HG02571 (cell line): ENCODE data around the gene PTPA.
"Not testable (repeated sequence)": the region's sequence is repeated elsewhere in the genome, so short reads cannot be mapped to it uniquely, and the experiment has no call there.

Source experiments
- ATAC-seq: cut with Tn5 transposase; IDR thresholded peaks from one replicate; pipeline ENCODE4 v1.9.1; 2021; ENCODE audit warnings: mild to moderate bottlenecking, moderate library complexity; ENCODE audit not compliant: unreplicated experiment

PTPA gene

DNA sequence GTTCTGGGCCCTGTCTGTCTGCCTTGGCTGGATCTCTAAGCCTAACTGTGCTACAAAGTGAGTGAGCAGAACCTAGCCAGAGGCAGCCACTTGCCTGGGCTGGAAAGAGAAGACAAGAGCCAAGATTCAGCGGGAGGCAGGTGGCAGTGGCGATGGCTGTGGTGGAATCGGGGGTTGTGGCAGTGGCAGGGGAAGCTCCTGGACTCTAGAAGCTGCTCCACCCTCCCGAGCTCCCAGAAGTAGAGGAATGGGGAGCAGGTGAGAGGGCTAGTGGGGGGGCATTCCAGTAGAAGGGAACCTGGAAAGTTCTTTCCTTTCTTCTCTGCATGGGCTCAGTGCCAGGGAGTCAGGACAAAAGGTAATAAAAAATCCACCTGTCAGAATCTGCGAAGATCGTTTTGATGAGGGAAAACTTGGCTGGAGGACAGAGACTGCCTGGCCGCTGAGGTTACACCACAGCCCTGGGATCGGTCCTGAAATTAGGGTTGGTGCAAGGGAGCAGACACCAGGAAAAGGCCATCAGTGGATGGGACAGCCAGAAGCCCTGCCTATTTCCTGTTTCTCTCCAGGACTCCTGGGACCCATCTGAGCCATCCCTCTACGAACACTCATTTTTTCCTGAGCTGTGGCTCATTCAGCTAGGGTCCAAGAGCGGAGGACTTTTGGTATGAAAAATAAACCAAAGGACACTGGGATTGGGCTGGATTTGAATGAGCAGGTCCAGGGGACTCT is 2.2 kb upstream of the PTPA start:
- no peak for ATAC-seq

- ATAC-seq, result no peak
These were observed 1.7 kb upstream of the PTPA start for GRCh38 chr9:129109537-129109903.

- no peak for ATAC-seq
These were observed 1.1 kb upstream of the PTPA start for GRCh38 chr9:129109952-129110739.

GRCh38 chr9:129111528-129112151 is 425 bp downstream of the PTPA start:
- no peak for ATAC-seq

DNA sequence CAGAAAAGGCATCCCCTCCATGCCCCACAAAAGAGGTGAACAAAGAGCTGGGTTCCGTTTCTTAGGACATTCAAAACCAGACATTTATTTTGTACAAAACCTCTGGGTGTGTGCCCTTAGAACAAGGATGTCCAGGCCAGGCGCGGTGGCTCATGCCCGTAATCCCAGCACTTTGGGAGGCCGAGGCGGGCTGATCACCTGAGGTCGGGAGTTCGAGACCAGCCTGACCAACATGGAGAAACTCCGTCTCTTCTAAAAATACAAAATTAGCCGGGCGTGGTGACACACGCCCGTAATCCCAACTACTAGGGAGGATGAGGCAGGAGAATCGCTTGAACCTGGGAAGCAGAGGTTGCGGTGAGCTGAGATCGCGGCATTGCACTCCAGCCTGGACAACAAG is 1.3 kb downstream of the PTPA start:
- ATAC-seq, result not testable (repeated sequence)

- no peak for ATAC-seq
These were observed 2.6 kb downstream of the PTPA start for GRCh38 chr9:129113645-129114304.

- ATAC-seq, result no peak
These were observed 7.6 kb downstream of the PTPA start for GRCh38 chr9:129118799-129119198.

- no peak for ATAC-seq
These were observed 10.3 kb downstream of the PTPA start for GRCh38 chr9:129121483-129121882.

- no peak for ATAC-seq
These were observed 10.9 kb downstream of the PTPA start for GRCh38 chr9:129122133-129122532.

DNA sequence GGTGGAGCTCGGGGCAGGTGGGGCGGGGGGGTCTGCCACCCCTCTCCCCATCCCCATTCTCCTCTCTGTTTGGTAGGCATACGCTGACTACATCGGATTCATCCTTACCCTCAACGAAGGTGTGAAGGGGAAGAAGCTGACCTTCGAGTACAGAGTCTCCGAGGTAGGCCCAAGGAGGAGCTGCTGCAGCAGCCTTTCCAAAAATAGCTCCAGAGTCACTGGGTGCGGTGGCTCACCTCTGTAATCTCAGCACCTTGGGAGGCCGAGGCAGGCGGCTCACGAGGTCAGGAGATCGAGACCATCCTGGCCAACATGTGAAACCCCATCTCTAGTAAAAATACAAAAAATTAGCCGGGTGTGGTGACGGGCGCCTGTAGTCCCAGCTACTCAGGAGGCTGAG is 11.8 kb downstream of the PTPA start:
- not testable (repeated sequence) for ATAC-seq

GRCh38 chr9:129124506-129125069 is 13.4 kb downstream of the PTPA start:
- no peak for ATAC-seq

DNA sequence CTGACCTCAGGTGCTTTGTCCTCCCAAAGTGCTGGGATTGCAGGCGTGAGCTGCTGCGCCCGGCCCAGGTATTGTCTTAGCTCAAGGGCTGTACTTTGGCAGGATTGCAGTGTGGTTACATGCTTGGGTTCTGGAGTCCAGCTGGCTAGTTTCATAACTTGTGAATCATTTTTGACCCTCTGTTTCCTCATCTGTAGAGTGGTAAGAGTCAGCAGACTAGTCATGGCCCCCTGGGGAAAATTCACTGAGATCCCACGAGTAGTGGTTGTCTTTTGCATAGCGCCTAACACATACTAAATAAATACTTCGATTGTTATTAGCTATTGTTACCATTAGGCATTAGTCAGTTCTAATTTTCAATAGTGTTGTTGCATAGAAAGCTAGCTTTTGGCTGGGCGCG is 14.3 kb downstream of the PTPA start:
- ATAC-seq, result no peak

DNA sequence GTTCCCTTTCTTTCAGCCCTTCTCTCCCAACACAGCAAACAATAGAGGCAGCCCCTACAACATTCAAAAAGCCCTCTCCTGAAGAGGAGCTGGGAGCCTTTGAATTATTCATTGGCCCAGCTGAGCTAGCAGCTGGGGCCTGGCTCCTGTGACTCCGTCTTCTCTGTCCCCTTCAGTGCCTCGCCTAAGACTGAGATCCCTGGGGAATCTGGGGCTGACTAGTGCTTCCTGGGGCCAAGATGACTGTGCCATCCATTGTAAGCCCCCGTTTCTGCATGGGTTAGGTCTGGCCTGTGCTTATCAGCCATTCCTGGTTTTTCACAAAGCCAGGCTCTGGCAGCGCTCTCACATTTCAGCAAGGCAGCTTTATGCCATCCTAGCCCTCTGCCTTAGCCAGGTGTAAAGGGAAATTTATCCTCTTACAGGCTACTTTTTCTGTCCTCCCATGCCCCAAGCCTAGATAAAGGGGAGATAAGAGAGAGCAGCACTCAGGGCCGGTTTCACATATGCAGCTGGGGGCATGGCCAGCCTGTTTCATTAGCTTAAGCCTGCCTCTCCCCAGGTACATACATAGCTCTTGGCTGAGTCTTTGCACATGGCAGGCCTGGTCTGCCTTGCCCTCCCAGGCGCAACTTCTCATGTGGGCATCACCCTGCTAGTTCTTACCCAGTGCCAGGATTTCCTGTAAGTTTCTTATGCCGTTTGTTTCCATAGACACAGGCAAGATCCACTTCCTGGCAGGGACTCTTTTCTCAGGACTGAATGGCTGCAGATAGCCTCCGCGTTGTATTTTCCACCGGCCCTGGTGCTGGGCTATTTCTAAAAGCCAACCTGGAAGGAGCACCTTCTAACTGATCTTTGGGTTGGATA is 15.8 kb downstream of the PTPA start:
- ATAC-seq, result no peak

- no peak for ATAC-seq
These were observed 17.5 kb downstream of the PTPA start for GRCh38 chr9:129128689-129129088.

DNA sequence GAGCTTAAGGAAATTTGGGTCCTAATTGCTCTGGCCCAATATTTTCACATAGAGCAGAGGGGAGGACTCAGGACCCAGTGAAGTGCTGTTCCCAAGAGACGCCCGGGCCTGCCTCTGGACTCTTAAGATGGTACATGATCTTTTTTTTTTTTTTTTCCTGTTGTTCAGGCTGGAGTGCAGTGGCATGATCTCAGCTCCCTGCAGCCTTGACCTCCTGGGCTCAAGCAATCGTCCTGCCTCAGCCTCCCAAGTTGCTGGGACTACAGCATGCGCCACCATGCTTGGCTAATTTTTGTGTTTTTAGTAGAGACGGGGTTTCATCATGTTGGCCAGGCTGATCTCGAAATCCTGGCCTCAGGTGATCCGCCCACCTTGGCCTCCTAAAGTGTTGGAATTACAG is 19.1 kb downstream of the PTPA start:
- not testable (repeated sequence) for ATAC-seq

DNA sequence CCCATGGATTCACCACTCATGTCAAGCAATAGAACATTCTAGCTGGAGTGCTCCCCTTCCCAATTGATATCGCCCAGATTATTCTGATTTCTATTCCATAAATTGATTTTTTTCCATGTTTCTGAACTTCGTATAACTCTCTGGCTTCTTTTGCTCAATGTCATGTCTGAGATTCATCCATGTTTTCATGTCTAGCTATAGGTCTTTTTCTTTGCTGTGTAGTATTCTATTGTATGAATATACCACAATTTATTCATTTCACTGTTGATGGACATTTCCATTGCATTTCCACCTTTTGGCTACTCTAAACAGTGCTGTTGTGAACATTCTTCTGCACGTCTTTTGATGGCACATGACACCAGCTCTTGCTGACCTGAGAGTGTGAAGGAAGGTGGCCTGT is 19.6 kb downstream of the PTPA start:
- no peak for ATAC-seq

- ATAC-seq, result no peak
These were observed 20.3 kb downstream of the PTPA start for GRCh38 chr9:129131300-129132145.

DNA sequence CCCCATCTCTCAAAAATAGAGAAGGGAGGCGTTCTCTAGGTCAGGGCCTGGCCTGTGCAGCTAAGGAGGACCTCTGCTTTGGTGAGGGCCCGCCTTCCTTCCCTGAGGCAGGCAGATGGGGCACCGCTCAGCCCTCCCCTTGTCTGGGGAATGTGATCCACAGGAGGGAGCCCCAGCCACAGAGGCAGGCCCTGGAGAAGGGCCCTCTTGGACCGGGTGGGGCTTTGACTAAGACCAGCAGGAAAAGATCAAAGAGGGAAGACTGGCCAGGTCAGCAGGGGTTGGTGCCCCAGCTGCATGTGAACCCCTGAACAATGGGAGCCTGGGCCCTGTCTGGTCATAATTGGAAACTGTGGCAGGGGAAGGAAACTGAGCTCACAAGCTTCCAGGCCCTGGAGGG is 21.9 kb downstream of the PTPA start:
- no peak for ATAC-seq

GRCh38 chr9:129135476-129135875 is 24.3 kb downstream of the PTPA start:
- ATAC-seq, result no peak
